HCT116 (cell line): ENCODE measurements around the gene HEPACAM2. TPM values are rescaled to one million over a fixed set of nuclear protein-coding genes. Genes with fewer than 3 reads are reported as not detected.

Experiments
- ATAC-seq: fragments of 200-7000 bp; cut with Tn5 transposase; 2 replicates; pipeline ENCODE4 v1.9.1; 2020; ENCODE audit warnings: mild to moderate bottlenecking, moderate library complexity
- BruUV-seq: library from RNA; stranded (reverse); fragments of 400-500 nt; replicated peaks from 2 replicates; lab custom pipeline; 2021; lab: Mats Ljungman, UMichigan
- CTCF ChIA-PET: fragments of 300-600 bp; sonication (Branson Sonifier 250); formaldehyde crosslinking; loops from one replicate; lab custom pipeline; 2021; ENCODE audit warnings: antibody characterized with exemption; lab: Charles Lee
- POLR2A ChIA-PET: fragments of 300-600, 350-600 bp; sonication (Branson Sonifier 250); formaldehyde crosslinking; loops from one replicate; lab custom pipeline; 2021; ENCODE audit warnings: antibody characterized with exemption; lab: Charles Lee
- RAD21 ChIA-PET, 2 experiments: fragments of 300-600 bp; sonication (Branson Sonifier 250); formaldehyde crosslinking; loops; one replicate each; lab custom pipeline; 2023; ENCODE audit warnings: low total read pairs in 2 of 2; ENCODE audit not compliant: uncharacterized antibody in 2 of 2, unreplicated experiment in 2 of 2, low non-redundant PET in 1 of 2; lab: Charles Lee
- DNase-seq: peaks from one replicate; pipeline ENCODE4 v3.0.0-alpha.2; 2010; ENCODE audit warnings: low read depth, low spot score
- H2AFZ ChIP-seq: fragments of 200-600 bp; shearing (Covaris generic), sonication (generic); 2 replicates; pipeline ENCODE4 v1.6.1; 2017; ENCODE audit warnings: low read depth, mixed run types, mixed read lengths, antibody characterized with exemption, low read length; ENCODE audit not compliant: poor library complexity, severe bottlenecking
- H3K27ac ChIP-seq: 2 replicates; pipeline ENCODE4 v1.5.1; 2012; ENCODE audit warnings: low read depth, low read length
- H3K27me3 ChIP-seq: fragments of 200-600 bp; sonication (generic); 2 replicates; pipeline ENCODE4 v1.6.1; 2016; ENCODE audit warnings: mixed run types, low read length, mixed read lengths; ENCODE audit not compliant: insufficient read depth
- H3K36me3 ChIP-seq, 2 experiments: fragments of 200-500 bp in 1 of 2; fragments of 200-600 bp in 1 of 2; sonication (Bioruptor generic) in 1 of 2; sonication (generic) in 1 of 2; 2 replicates each; pipeline versions ENCODE4 v1.5.1 to v1.6.1; 2014 to 2016; ENCODE audit warnings: low read length in 2 of 2, inconsistent platforms in 1 of 2, mixed read lengths in 1 of 2, mixed run types in 1 of 2; ENCODE audit not compliant: insufficient read depth in 2 of 2, control insufficient read depth in 1 of 2
- H3K4me1 ChIP-seq, 2 experiments: fragments of 200-600 bp in 1 of 2; sonication (generic) in 1 of 2; 2 replicates each; pipeline versions ENCODE4 v1.5.1 to v1.6.1; 2012 to 2017; ENCODE audit warnings: low read length in 2 of 2, inconsistent platforms in 1 of 2, mild to moderate bottlenecking in 1 of 2, mixed read lengths in 1 of 2, mixed run types in 1 of 2, moderate library complexity in 1 of 2; ENCODE audit not compliant: insufficient read depth in 2 of 2, control insufficient read depth in 1 of 2
- H3K4me2 ChIP-seq: fragments of 200-600 bp; sonication (generic); 2 replicates; pipeline ENCODE4 v1.6.1; 2017; ENCODE audit warnings: mixed run types, low read length, mixed read lengths
- H3K4me3 ChIP-seq, 2 experiments: fragments of 200-600 bp in 1 of 2; sonication (generic) in 1 of 2; replicated peaks in 1 of 2; 2 replicates each; pipeline ENCODE4 v1.5.1; 2011 to 2016; ENCODE audit warnings: low read length in 2 of 2, control low read depth in 1 of 2, low read depth in 1 of 2, mild to moderate bottlenecking in 1 of 2, mixed read lengths in 1 of 2, mixed run types in 1 of 2
- H3K79me2 ChIP-seq: fragments of 200-600 bp; sonication (generic); 2 replicates; pipeline ENCODE4 v1.6.1; 2017; ENCODE audit warnings: mild to moderate bottlenecking, mixed run types, low read length, moderate library complexity, mixed read lengths; ENCODE audit not compliant: insufficient read depth
- H3K9ac ChIP-seq: fragments of 200-600 bp; sonication (generic); 2 replicates; pipeline ENCODE4 v1.6.1; 2016; ENCODE audit warnings: low read length, mixed read lengths
- H3K9me2 ChIP-seq: fragments of 200-600 bp; sonication (generic), shearing (Covaris generic); 2 replicates; pipeline ENCODE4 v1.6.1; 2017; ENCODE audit warnings: mixed run types, mild to moderate bottlenecking, moderate library complexity; ENCODE audit not compliant: insufficient read depth
- H3K9me3 ChIP-seq, 2 experiments: fragments of 200-500 bp in 1 of 2; fragments of 200-600 bp in 1 of 2; sonication (Bioruptor generic) in 1 of 2; sonication (generic) in 1 of 2; 2 replicates each; pipeline ENCODE4 v1.6.1; 2014 to 2017; ENCODE audit warnings: low read length in 2 of 2, mixed read lengths in 2 of 2, inconsistent platforms in 1 of 2, low read depth in 1 of 2, mild to moderate bottlenecking in 1 of 2, mixed run types in 1 of 2, moderate library complexity in 1 of 2; ENCODE audit not compliant: control insufficient read depth in 1 of 2, insufficient read depth in 1 of 2
- H4K20me1 ChIP-seq: fragments of 200-600 bp; sonication (generic), shearing (Covaris generic); 2 replicates; pipeline ENCODE4 v1.6.1; 2017; ENCODE audit warnings: mixed run types, mild to moderate bottlenecking, moderate library complexity; ENCODE audit not compliant: insufficient read depth
- CEBPB ChIP-seq: IDR thresholded peaks from 2 replicates; pipeline ENCODE4 v1.6.1; 2012; ENCODE audit warnings: low read depth
- EZH2 ChIP-seq: fragments of 200-600 bp; sonication (generic); IDR thresholded peaks from 2 replicates; pipeline ENCODE4 v1.6.1; 2017; ENCODE audit warnings: antibody characterized with exemption, mixed run types
- EZH2phosphoT487 ChIP-seq: fragments of 200-600 bp; IDR thresholded peaks from 2 replicates; pipeline ENCODE4 v1.6.1; 2018; ENCODE audit warnings: antibody characterized with exemption, borderline replicate concordance
- FOSL1 ChIP-seq: IDR thresholded peaks from 2 replicates; pipeline ENCODE4 v1.6.1; 2012; ENCODE audit warnings: low read depth
- RAD21 ChIP-seq: IDR thresholded peaks from 2 replicates; pipeline ENCODE4 v1.6.1; 2012; ENCODE audit warnings: low read depth, mild to moderate bottlenecking
- SRF ChIP-seq: IDR thresholded peaks from 2 replicates; pipeline ENCODE4 v1.6.1; 2012; ENCODE audit warnings: low read depth
- YY1 ChIP-seq: IDR thresholded peaks from 2 replicates; pipeline ENCODE4 v1.6.1; 2011; ENCODE audit warnings: low read length, low read depth, moderate library complexity, mild to moderate bottlenecking; ENCODE audit not compliant: insufficient replicate concordance; ENCODE audit errors: extremely low read depth
- ZFX ChIP-seq: fragments of 450-650 bp; IDR thresholded peaks from 2 replicates; pipeline ENCODE4 v1.6.1; 2017
- ZNF274 ChIP-seq: fragments of 200-500 bp; sonication (Bioruptor generic); IDR thresholded peaks from 2 replicates; pipeline ENCODE4 v1.6.1; 2014; ENCODE audit warnings: mild to moderate bottlenecking, low read depth, low read length, inconsistent platforms
- intact Hi-C: fragments of 100-400 bp; cut with micrococcal nuclease; formaldehyde crosslinking; loops from 2 replicates; pipeline ENCODE4 v1.10.0; 2022
- total RNA-seq: library from RNA; stranded (reverse); gene quantifications from one replicate; pipeline ENCODE4 v1.2.1, GENCODE V29; 2021; ENCODE audit not compliant: unreplicated experiment
- TF ChIP-seq, protein P1 (sequence below), 3 experiments: fragments of 200-600 bp in 1 of 3; sonication (generic) in 1 of 3; IDR thresholded peaks in 2 of 3; conservative IDR thresholded peaks in 1 of 3; 2 replicates each; pipeline ENCODE4 v1.5.1; 2012 to 2017; ENCODE audit warnings: low read depth in 2 of 3, low read length in 2 of 3, antibody characterized with exemption in 1 of 3, borderline replicate concordance in 1 of 3, control low read depth in 1 of 3, mild to moderate bottlenecking in 1 of 3, mixed read lengths in 1 of 3, mixed run types in 1 of 3, moderate library complexity in 1 of 3; ENCODE audit not compliant: insufficient read depth in 1 of 3
- TF ChIP-seq, protein P2 (sequence below): IDR thresholded peaks from 2 replicates; pipeline ENCODE4 v1.6.1; 2011; ENCODE audit warnings: mild to moderate bottlenecking, low read length, moderate library complexity; ENCODE audit not compliant: insufficient replicate concordance; ENCODE audit errors: extremely low read depth
- TF ChIP-seq, protein P3 (sequence below): IDR thresholded peaks from 2 replicates; pipeline ENCODE4 v1.6.1; 2012
- TF ChIP-seq, protein P4 (sequence below): IDR thresholded peaks from 2 replicates; pipeline ENCODE4 v1.6.1; 2012
- TF ChIP-seq, protein P5 (sequence below): IDR thresholded peaks from 2 replicates; pipeline ENCODE4 v1.6.1; 2012; ENCODE audit warnings: low read depth

The HEPACAM2 gene
- total RNA-seq, 1 experiment from 2014 or later = not detected

DNA sequence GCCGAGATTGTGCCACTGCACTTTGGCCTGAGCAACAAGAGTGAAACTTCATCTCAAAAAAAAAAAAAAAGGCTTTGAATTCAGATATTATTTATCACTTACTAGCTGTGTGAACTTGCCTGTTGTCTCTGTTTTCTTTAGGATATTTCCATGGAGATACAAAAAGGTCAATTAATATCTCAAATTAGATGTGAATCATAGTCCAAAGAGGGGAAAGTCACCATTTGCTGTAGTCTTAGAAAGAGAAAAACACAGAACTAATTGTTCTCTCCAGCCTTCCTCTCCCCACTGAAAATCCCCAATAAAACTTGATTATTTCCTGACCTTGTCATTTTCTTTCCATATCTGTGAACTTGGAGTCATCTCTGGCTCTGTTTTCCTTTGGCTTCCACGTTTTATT lies 21.2 kb downstream of the HEPACAM2 start (continued):
- TF ChIP-seq, protein P1, sequence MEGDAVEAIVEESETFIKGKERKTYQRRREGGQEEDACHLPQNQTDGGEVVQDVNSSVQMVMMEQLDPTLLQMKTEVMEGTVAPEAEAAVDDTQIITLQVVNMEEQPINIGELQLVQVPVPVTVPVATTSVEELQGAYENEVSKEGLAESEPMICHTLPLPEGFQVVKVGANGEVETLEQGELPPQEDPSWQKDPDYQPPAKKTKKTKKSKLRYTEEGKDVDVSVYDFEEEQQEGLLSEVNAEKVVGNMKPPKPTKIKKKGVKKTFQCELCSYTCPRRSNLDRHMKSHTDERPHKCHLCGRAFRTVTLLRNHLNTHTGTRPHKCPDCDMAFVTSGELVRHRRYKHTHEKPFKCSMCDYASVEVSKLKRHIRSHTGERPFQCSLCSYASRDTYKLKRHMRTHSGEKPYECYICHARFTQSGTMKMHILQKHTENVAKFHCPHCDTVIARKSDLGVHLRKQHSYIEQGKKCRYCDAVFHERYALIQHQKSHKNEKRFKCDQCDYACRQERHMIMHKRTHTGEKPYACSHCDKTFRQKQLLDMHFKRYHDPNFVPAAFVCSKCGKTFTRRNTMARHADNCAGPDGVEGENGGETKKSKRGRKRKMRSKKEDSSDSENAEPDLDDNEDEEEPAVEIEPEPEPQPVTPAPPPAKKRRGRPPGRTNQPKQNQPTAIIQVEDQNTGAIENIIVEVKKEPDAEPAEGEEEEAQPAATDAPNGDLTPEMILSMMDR (IDR thresholded peaks at IDR 0.05 in 2 of 3, conservative IDR thresholded peaks at IDR 0.05 in 1 of 3; ENCODE audit: borderline replicate concordance in 1 of 3, insufficient read depth in 1 of 3, low read depth in 2 of 3, low read length in 2 of 3) = no peak
- no peak for TF ChIP-seq ZNF274
- TF ChIP-seq ZFX = no peak

DNA sequence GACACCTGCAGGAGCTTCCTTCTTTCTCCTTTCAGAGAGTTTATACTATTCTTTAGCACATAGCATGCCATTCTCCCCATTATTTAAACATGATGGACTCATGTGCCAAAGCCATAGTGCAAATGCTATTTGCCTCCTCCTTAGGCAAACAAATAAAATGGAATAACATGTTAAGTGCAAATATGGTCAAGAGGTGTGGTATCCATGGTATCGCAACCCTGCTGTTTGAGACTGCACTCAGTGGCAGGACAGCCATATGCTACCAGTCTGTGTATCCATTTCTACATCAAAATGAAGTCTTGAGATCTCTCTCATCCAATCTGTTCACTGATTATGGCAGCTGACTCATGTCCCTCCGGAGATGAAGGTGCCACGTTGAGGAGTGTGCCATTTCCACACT lies 22.8 kb downstream of the HEPACAM2 start:
- H3K27ac ChIP-seq = no peak overlapping the region
- no peak for ATAC-seq
- BruUV-seq = no TSS peak
- no peak overlapping the region for H3K9ac ChIP-seq
- intact Hi-C loops = no loop called here
- ChIA-PET RAD21 (no interaction called here), CTCF (no interaction called here), POLR2A (no interaction called here)
- H3K4me3 ChIP-seq = no peak overlapping the region
- H3K4me2 ChIP-seq = no peak overlapping the region
- H3K9me2 ChIP-seq = no peaks in the 10 kb centered on the region
- H3K79me2 ChIP-seq = no peaks in the 10 kb centered on the region
- no peak for DNase-seq
- no peaks in the 10 kb centered on the region for H4K20me1 ChIP-seq
- H3K4me1 ChIP-seq = no peaks in the 10 kb centered on the region
- peaks cover 10% of the 10 kb centered on the region; the same call in 1 of the 2 replicates for H3K27me3 ChIP-seq
- H3K36me3 ChIP-seq = no peaks in the 10 kb centered on the region
- H3K9me3 ChIP-seq = no peaks in the 10 kb centered on the region
- H2AFZ ChIP-seq = no peak overlapping the region
- TF ChIP-seq SRF = no peak
- TF ChIP-seq EZH2 = no peak
- TF ChIP-seq YY1 = no peak
- no peak for TF ChIP-seq ZNF274
- TF ChIP-seq CEBPB = no peak
- TF ChIP-seq FOSL1 = no peak
- TF ChIP-seq, protein P2, sequence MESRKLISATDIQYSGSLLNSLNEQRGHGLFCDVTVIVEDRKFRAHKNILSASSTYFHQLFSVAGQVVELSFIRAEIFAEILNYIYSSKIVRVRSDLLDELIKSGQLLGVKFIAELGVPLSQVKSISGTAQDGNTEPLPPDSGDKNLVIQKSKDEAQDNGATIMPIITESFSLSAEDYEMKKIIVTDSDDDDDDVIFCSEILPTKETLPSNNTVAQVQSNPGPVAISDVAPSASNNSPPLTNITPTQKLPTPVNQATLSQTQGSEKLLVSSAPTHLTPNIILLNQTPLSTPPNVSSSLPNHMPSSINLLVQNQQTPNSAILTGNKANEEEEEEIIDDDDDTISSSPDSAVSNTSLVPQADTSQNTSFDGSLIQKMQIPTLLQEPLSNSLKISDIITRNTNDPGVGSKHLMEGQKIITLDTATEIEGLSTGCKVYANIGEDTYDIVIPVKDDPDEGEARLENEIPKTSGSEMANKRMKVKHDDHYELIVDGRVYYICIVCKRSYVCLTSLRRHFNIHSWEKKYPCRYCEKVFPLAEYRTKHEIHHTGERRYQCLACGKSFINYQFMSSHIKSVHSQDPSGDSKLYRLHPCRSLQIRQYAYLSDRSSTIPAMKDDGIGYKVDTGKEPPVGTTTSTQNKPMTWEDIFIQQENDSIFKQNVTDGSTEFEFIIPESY = no peak
- no peak for TF ChIP-seq RAD21
- TF ChIP-seq, protein P3, sequence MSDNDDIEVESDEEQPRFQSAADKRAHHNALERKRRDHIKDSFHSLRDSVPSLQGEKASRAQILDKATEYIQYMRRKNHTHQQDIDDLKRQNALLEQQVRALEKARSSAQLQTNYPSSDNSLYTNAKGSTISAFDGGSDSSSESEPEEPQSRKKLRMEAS = no peak
- TF ChIP-seq, protein P4, sequence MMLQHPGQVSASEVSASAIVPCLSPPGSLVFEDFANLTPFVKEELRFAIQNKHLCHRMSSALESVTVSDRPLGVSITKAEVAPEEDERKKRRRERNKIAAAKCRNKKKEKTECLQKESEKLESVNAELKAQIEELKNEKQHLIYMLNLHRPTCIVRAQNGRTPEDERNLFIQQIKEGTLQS = no peak
- no peak for TF ChIP-seq EZH2phosphoT487
- TF ChIP-seq, protein P1 (IDR thresholded peaks at IDR 0.05 in 2 of 3, conservative IDR thresholded peaks at IDR 0.05 in 1 of 3; ENCODE audit: borderline replicate concordance in 1 of 3, insufficient read depth in 1 of 3, low read depth in 2 of 3, low read length in 2 of 3) = no peak
- TF ChIP-seq, protein P5, sequence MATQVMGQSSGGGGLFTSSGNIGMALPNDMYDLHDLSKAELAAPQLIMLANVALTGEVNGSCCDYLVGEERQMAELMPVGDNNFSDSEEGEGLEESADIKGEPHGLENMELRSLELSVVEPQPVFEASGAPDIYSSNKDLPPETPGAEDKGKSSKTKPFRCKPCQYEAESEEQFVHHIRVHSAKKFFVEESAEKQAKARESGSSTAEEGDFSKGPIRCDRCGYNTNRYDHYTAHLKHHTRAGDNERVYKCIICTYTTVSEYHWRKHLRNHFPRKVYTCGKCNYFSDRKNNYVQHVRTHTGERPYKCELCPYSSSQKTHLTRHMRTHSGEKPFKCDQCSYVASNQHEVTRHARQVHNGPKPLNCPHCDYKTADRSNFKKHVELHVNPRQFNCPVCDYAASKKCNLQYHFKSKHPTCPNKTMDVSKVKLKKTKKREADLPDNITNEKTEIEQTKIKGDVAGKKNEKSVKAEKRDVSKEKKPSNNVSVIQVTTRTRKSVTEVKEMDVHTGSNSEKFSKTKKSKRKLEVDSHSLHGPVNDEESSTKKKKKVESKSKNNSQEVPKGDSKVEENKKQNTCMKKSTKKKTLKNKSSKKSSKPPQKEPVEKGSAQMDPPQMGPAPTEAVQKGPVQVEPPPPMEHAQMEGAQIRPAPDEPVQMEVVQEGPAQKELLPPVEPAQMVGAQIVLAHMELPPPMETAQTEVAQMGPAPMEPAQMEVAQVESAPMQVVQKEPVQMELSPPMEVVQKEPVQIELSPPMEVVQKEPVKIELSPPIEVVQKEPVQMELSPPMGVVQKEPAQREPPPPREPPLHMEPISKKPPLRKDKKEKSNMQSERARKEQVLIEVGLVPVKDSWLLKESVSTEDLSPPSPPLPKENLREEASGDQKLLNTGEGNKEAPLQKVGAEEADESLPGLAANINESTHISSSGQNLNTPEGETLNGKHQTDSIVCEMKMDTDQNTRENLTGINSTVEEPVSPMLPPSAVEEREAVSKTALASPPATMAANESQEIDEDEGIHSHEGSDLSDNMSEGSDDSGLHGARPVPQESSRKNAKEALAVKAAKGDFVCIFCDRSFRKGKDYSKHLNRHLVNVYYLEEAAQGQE = no peak
